Endothelial cell of hepatic sinusoid (primary cell): Measurements from ENCODE around the gene ADPRH.
"Not testable (repeated sequence)": the region's sequence is repeated elsewhere in the genome, so short reads cannot be mapped to it uniquely, and the experiment has no call there.

Source experiments
- in situ Hi-C: cut with HindIII; loops from 2 replicates; pipeline ENCODE4 v1.10.0; 2017; ENCODE audit warnings: low sequenced_read_pairs

The ADPRH gene

GRCh38 chr3:119594929-119595328, 15.6 kb downstream of the ADPRH start:
- in situ Hi-C loops: not testable (repeated sequence)

- in situ Hi-C loops: no loop called here
Measured at GRCh38 chr3:119595639-119596334, 16.5 kb downstream of the ADPRH start.

- in situ Hi-C loops: no loop called here
Measured at GRCh38 chr3:119596398-119596797, 17.1 kb downstream of the ADPRH start.

- in situ Hi-C loops: no loop called here
Measured at GRCh38 chr3:119597548-119598288, 18.4 kb downstream of the ADPRH start, which contains the start of gene PLA1A. Gene PLA1A (plus strand): TSS chr3:119597885. CDS start chr3:119597914, 29 bp downstream.

GRCh38 chr3:119598410-119599098, 19.3 kb downstream of the ADPRH start:
- in situ Hi-C loops: no loop called here

- in situ Hi-C loops: no loop called here
Measured at GRCh38 chr3:119599558-119600174, 20.4 kb downstream of the ADPRH start.

GRCh38 chr3:119600732-119601131, 21.4 kb downstream of the ADPRH start:
- in situ Hi-C loops: no loop called here

- in situ Hi-C loops: no loop called here
Measured at GRCh38 chr3:119601154-119601553, 21.9 kb downstream of the ADPRH start.

- in situ Hi-C loops: no loop called here
Measured at GRCh38 chr3:119602676-119603075, 23.4 kb downstream of the ADPRH start.

- in situ Hi-C loops: no loop called here
Measured at GRCh38 chr3:119604878-119605277, 25.6 kb downstream of the ADPRH start.

- in situ Hi-C loops: no loop called here
Measured at GRCh38 chr3:119608405-119609000, 29.2 kb downstream of the ADPRH start.

- in situ Hi-C loops: no loop called here
Measured at GRCh38 chr3:119609301-119609700, 30.0 kb downstream of the ADPRH start.

GRCh38 chr3:119611664-119612063, 32.4 kb downstream of the ADPRH start:
- in situ Hi-C loops: loop anchor here (5.0 kb wide), 1 partner anchor 71 kb away; no protein-coding TSS in a partner anchor

GRCh38 chr3:119613201-119613600, 33.9 kb downstream of the ADPRH start:
- in situ Hi-C loops: loop anchor here (5.0 kb wide), 1 partner anchor 69 kb away; no protein-coding TSS in a partner anchor

- in situ Hi-C loops: loop anchor here (5.0 kb wide), 1 partner anchor 68 kb away; no protein-coding TSS in a partner anchor
Measured at GRCh38 chr3:119613872-119614271, 34.6 kb downstream of the ADPRH start.

- in situ Hi-C loops: no loop called here
Measured at GRCh38 chr3:119616056-119616455, 36.8 kb downstream of the ADPRH start.

- in situ Hi-C loops: no loop called here
Measured at GRCh38 chr3:119619094-119619493, 39.8 kb downstream of the ADPRH start.

GRCh38 chr3:119620899-119621298, 41.6 kb downstream of the ADPRH start:
- in situ Hi-C loops: no loop called here

- in situ Hi-C loops: no loop called here
Measured at GRCh38 chr3:119624002-119624720, 44.9 kb downstream of the ADPRH start.
